OCI-LY7 (cell line): ENCODE data around the gene ERC1.

Experiments used
- EZH2phosphoT487 ChIP-seq: fragments of 200-600 bp; sonication (generic); IDR thresholded peaks from 2 replicates; pipeline ENCODE4 v1.6.1; 2018; ENCODE audit warnings: low read depth, borderline replicate concordance, mild to moderate bottlenecking, mixed run types, antibody characterized with exemption, low read length, moderate library complexity, mixed read lengths
- TF ChIP-seq, protein P1 (sequence below): fragments of 200-600 bp; sonication (generic); conservative IDR thresholded peaks from 2 replicates; pipeline ENCODE4 v1.5.1; 2014; ENCODE audit warnings: mild to moderate bottlenecking, antibody characterized with exemption, low read length, moderate library complexity, mixed read lengths

DNA sequence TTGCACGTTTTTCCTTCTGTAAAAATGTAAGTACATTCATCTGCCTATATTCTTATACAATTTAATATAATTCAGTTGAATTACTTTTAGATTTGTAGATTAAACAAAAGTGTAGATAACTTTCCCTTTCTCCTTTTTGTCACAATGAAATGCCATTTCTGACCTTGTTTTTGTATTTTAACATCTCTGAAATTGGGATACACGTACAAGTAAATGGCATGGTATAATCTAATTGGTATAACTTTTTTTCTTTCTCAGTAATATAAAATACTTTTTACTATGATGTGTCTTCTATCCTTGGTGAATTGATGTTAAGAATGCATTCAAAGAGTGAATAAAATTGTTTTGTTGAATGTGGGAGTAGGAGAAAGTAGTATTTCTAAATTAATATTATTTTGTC, 210.0 kb downstream of the ERC1 start:
- TF ChIP-seq, protein P1, sequence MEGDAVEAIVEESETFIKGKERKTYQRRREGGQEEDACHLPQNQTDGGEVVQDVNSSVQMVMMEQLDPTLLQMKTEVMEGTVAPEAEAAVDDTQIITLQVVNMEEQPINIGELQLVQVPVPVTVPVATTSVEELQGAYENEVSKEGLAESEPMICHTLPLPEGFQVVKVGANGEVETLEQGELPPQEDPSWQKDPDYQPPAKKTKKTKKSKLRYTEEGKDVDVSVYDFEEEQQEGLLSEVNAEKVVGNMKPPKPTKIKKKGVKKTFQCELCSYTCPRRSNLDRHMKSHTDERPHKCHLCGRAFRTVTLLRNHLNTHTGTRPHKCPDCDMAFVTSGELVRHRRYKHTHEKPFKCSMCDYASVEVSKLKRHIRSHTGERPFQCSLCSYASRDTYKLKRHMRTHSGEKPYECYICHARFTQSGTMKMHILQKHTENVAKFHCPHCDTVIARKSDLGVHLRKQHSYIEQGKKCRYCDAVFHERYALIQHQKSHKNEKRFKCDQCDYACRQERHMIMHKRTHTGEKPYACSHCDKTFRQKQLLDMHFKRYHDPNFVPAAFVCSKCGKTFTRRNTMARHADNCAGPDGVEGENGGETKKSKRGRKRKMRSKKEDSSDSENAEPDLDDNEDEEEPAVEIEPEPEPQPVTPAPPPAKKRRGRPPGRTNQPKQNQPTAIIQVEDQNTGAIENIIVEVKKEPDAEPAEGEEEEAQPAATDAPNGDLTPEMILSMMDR = no peak
- TF ChIP-seq EZH2phosphoT487 = no peak
